Bronchial smooth muscle cell (primary cell): Measurements from ENCODE around the gene SRGN. TPM values are rescaled to one million over a fixed set of nuclear protein-coding genes. Genes with fewer than 3 reads are reported as not detected.

Source experiments
- total RNA-seq: library from RNA; depleted of rRNA; stranded (reverse); fragments of >200 nt; gene quantifications from 2 replicates; pipeline ENCODE4 v1.2.1, GENCODE V29; 2014

SRGN gene, protein sequence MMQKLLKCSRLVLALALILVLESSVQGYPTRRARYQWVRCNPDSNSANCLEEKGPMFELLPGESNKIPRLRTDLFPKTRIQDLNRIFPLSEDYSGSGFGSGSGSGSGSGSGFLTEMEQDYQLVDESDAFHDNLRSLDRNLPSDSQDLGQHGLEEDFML
- 47.3 and 81.2 TPM in 2 replicates for total RNA-seq

DNA sequence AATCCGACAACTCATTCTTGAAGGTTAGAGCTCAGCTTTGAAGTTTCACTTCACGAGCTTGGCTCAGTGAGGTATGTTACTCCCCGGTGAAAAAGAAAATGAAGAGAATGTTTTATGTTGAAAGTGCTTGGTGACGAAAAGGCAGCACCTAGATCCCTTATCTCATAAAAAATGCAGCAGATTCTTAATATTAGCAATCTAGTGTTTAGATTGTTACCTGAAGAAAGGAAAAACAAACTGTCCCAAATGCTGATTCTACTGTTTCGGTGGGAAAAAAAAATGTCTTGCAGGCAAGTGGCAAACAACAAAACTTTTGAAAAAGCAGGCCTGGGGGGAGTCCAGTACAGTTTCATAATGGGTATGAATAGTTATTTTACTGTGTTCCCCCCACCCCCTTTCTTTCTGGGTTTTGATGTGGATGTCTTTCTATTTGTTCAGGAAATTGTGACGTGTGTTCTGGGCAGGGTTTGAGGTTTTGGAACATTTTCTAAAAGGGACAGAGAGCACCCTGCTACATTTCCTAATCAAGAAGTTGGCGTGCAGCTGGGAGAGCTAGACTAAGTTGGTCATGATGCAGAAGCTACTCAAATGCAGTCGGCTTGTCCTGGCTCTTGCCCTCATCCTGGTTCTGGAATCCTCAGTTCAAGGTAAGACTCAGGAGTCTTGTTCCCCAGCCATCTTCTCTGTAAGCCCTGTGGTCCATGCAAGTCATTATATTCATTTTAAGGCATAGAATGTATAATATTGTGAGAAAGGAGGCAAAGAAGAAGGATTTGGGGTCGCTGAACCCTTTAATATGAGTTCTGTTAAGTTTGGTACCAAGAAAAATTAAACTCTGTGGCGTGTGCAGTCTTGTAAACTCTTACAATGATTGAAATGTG lies at the start of gene SRGN:
Gene SRGN (plus strand): TSS at position 514 of the 881 bp plus-strand sequence. CDS start 55 bp downstream, at position 569.

DNA sequence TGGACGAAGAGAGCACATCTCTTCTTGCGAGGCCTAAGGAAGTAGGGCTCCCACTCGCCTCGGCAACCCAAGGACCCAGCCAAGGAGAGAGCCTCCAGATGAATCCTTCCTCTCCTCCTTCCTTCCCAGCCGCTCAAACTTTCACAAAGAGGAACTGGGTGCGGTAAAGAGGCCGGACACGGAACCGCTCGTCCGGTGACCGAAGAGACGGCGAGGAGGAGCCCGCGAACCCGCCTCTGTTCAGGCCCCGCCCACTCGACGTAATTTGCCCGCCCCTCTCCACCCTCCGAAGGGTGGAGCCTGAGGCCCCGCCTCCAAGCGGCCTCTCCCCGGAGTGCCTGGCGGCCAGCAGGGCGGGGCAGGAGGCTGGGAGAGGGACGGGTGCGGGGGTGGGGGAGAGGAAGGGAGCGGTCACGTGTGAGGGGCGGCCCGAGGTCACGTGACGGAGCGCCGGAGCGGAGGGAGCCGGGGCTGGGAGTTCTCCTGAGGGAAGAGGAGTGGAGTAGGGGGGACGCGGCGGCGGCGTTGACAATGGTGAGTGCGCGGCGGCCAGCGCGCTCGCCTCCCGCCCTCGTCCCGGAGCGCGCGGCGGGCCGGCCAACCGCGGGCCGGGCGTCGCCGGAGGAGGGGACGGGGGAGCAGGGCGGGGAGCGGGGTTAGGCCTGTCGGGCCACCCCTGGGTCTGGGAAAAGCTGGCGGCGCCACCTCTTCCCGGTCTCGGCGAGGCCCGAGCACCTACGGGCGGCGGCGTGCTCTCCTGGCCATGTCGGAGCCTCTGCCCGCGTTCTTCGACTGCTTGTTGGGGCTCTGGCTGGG lies 36.1 kb downstream of the SRGN start, which contains the start of gene VPS26A:
Gene VPS26A (plus strand): TSS at position 432 of the 816 bp plus-strand sequence. CDS start 100 bp downstream, at position 532.

Other genes starting within 250 kb of the SRGN start
- 62.6 and 79.0 TPM in 2 replicates for gene DDX50, start 186.8 kb upstream of the SRGN start, total RNA-seq
- gene DDX21, start 131.9 kb upstream of the SRGN start, total RNA-seq, result 17.9 and 24.3 TPM in 2 replicates
- 15.0 and 21.6 TPM in 2 replicates for gene KIFBP, start 99.3 kb upstream of the SRGN start, total RNA-seq
- gene VPS26A, start 36.1 kb downstream of the SRGN start, total RNA-seq, result 12.4 and 33.6 TPM in 2 replicates
- 23.2 and 29.6 TPM in 2 replicates for gene SUPV3L1, start 92.1 kb downstream of the SRGN start, total RNA-seq
- under 0.01 and 0.77 TPM in 2 replicates for gene HKDC1, start 132.2 kb downstream of the SRGN start, total RNA-seq
- 93.5 and 113 TPM in 2 replicates for gene HK1, start 190.4 kb downstream of the SRGN start, total RNA-seq